Neural cell (in vitro differentiated cells): ENCODE data around the gene SLMAP. TPM values are rescaled to one million over a fixed set of nuclear protein-coding genes. Genes with fewer than 3 reads are reported as not detected.
"Not testable (repeated sequence)": the region's sequence is repeated elsewhere in the genome, so short reads cannot be mapped to it uniquely, and the experiment has no call there.

Source experiments
- H2AFZ ChIP-seq: fragments of 200-600, 300-800 bp; sonication (generic), shearing (Covaris generic); 2 replicates; pipeline ENCODE4 v1.6.0; 2014; ENCODE audit warnings: low read depth, mild to moderate bottlenecking, antibody characterized with exemption, low read length, moderate library complexity
- H3F3A ChIP-seq: fragments of 200-600 bp; shearing (Covaris generic); 2 replicates; pipeline ENCODE4 v1.6.1; 2016; ENCODE audit warnings: mild to moderate bottlenecking, moderate library complexity, mixed read lengths, antibody characterized with exemption, low read length; ENCODE audit not compliant: insufficient read depth, poor library complexity, severe bottlenecking
- H3K27ac ChIP-seq: fragments of 200-600, 300-800 bp; sonication (generic), shearing (Covaris generic); 2 replicates; pipeline ENCODE4 v1.5.1; 2014; ENCODE audit warnings: mild to moderate bottlenecking, low read length, moderate library complexity
- H3K27me3 ChIP-seq: fragments of 300-800, 200-600 bp; sonication (generic), shearing (Covaris generic); 2 replicates; pipeline ENCODE4 v1.6.0; 2014; ENCODE audit warnings: mild to moderate bottlenecking, low read depth, low read length, moderate library complexity; ENCODE audit not compliant: insufficient read depth
- H3K36me3 ChIP-seq: fragments of 300-800, 200-600 bp; sonication (generic), shearing (Covaris generic); 2 replicates; pipeline ENCODE4 v1.5.1; 2014; ENCODE audit warnings: mild to moderate bottlenecking, antibody characterized with exemption, low read length, moderate library complexity; ENCODE audit not compliant: insufficient read depth
- H3K4me2 ChIP-seq: fragments of 300-800, 200-600 bp; sonication (generic), shearing (Covaris generic); 2 replicates; pipeline ENCODE4 v1.6.0; 2014; ENCODE audit warnings: mild to moderate bottlenecking, low read length
- H3K4me3 ChIP-seq: fragments of 300-800, 200-600 bp; sonication (generic), shearing (Covaris generic); 2 replicates; pipeline ENCODE4 v1.5.1; 2014; ENCODE audit warnings: mild to moderate bottlenecking, low read length, moderate library complexity
- H3K79me2 ChIP-seq: fragments of 200-600 bp; shearing (Covaris generic); replicated peaks from 2 replicates; pipeline ENCODE4 v1.6.0; 2014; ENCODE audit warnings: mild to moderate bottlenecking, low read length, moderate library complexity; ENCODE audit not compliant: insufficient read depth
- H3K9ac ChIP-seq: fragments of 300-800, 200-600 bp; sonication (generic), shearing (Covaris generic); 2 replicates; pipeline ENCODE4 v1.6.1; 2016; ENCODE audit warnings: mild to moderate bottlenecking, low read length, mixed read lengths
- H3K9me2 ChIP-seq: fragments of 200-600 bp; shearing (Covaris generic); 2 replicates; pipeline ENCODE4 v1.6.1; 2016; ENCODE audit warnings: mild to moderate bottlenecking, low read length, mixed read lengths; ENCODE audit not compliant: insufficient read depth
- H3K9me3 ChIP-seq: fragments of 200-600, 300-800 bp; sonication (generic), shearing (Covaris generic); 2 replicates; pipeline ENCODE4 v1.6.1; 2016; ENCODE audit warnings: mild to moderate bottlenecking, mixed run types, low read length, moderate library complexity, mixed read lengths
- H4K20me1 ChIP-seq: fragments of 200-600 bp; shearing (Covaris generic); 2 replicates; pipeline ENCODE4 v1.6.1; 2016; ENCODE audit warnings: mild to moderate bottlenecking, mixed run types; ENCODE audit not compliant: insufficient read depth
- EP300 ChIP-seq: fragments of 450-650 bp; conservative IDR thresholded peaks from 2 replicates; pipeline ENCODE4 v1.6.1; 2014; ENCODE audit warnings: antibody characterized with exemption, mild to moderate bottlenecking, moderate library complexity; ENCODE audit not compliant: poor library complexity, severe bottlenecking
- EZH2 ChIP-seq: fragments of 200-600, 300-800 bp; shearing (Covaris generic), sonication (generic); IDR thresholded peaks from 2 replicates; pipeline ENCODE4 v1.6.1; 2014; ENCODE audit warnings: antibody characterized with exemption, low read length, borderline replicate concordance, mild to moderate bottlenecking; ENCODE audit not compliant: insufficient read depth, poor library complexity, severe bottlenecking
- MXI1 ChIP-seq: fragments of 450-650 bp; conservative IDR thresholded peaks from 2 replicates; pipeline ENCODE4 v1.6.1; 2014; ENCODE audit warnings: antibody characterized with exemption, mild to moderate bottlenecking; ENCODE audit not compliant: poor library complexity, severe bottlenecking
- POLR2AphosphoS5 ChIP-seq: IDR thresholded peaks from 2 replicates; pipeline ENCODE4 v1.6.1; 2012
- RAD21 ChIP-seq: fragments of 450-650 bp; conservative IDR thresholded peaks from 2 replicates; pipeline ENCODE4 v1.6.1; 2014; ENCODE audit warnings: antibody characterized with exemption, mild to moderate bottlenecking, moderate library complexity
- SMC3 ChIP-seq: fragments of 450-650 bp; conservative IDR thresholded peaks from 2 replicates; pipeline ENCODE4 v1.6.1; 2014; ENCODE audit warnings: antibody characterized with exemption, mild to moderate bottlenecking, moderate library complexity; ENCODE audit not compliant: poor library complexity
- TAF1 ChIP-seq: IDR thresholded peaks from 2 replicates; pipeline ENCODE4 v1.6.1; 2012; ENCODE audit warnings: low read depth
- polyA plus RNA-seq: library from polyadenylated mRNA; depleted of rRNA; stranded (reverse); fragments of >200 nt; gene quantifications from 2 replicates; pipeline ENCODE4 v1.2.3, GENCODE V29; 2014
- TF ChIP-seq, protein P1 (sequence below): fragments of 450-650 bp; IDR thresholded peaks from 2 replicates; pipeline ENCODE4 v1.5.1; 2014; ENCODE audit warnings: antibody characterized with exemption, mild to moderate bottlenecking, moderate library complexity; ENCODE audit not compliant: poor library complexity, severe bottlenecking
- TF ChIP-seq, protein P2 (sequence below): IDR thresholded peaks from 2 replicates; pipeline ENCODE4 v1.6.1; 2012; ENCODE audit warnings: borderline replicate concordance

The SLMAP gene
- polyA plus RNA-seq, 1 donor from 2014 or later = 42.1 TPM

DNA sequence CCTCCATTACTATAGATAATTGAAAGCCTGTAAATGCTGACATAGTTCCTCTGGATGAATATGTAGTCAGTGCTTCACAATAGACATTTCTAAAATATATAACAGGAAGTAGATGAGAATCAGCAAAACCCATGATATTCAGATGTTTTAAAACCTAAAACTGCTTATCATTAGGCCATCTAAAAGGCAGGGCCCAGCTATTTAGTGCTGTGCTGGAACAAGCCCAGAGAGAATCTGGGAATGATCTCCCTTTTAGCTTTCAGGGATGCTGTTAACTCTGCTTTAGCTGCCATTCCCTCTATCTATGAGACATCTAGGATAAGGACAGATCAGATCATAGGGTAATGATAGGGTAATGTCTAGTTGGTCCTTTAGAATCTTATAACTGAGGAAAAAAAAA is 106.8 kb downstream of the SLMAP start:
- no peak overlapping the region for H3K27ac ChIP-seq

DNA sequence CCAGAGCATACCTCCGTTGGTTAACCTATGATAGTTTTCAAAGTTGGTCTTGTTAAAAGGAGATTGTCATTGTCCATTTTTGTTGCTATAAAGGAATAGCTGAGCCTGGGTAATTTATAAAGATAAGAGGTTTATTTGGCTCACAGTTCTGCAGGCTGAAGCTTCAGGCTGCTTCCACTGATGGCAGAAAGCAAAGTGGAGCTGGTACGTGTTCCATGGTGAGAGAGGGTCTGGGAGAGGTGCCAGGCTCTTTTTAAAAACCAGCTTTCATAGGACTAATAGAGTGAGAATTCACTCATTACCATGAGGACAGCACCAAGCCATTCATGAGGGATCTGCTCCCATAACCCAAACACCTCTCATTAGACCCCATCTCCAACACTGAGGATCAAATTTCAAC is 107.3 kb downstream of the SLMAP start:
- no peak overlapping the region for H3K27ac ChIP-seq
- no peak overlapping the region for H3K9ac ChIP-seq
- H2AFZ ChIP-seq = no peak overlapping the region
- H3K36me3 ChIP-seq = no peaks in the 10 kb centered on the region
- H3K4me3 ChIP-seq = no peak overlapping the region
- no peaks in the 10 kb centered on the region for H3K9me2 ChIP-seq
- TF ChIP-seq EZH2 = no peak
- TF ChIP-seq RAD21 = no peak
- no peak for TF ChIP-seq SMC3
- TF ChIP-seq EP300 = no peak
- TF ChIP-seq POLR2AphosphoS5 = no peak
- no peak for TF ChIP-seq TAF1
- TF ChIP-seq, protein P1, sequence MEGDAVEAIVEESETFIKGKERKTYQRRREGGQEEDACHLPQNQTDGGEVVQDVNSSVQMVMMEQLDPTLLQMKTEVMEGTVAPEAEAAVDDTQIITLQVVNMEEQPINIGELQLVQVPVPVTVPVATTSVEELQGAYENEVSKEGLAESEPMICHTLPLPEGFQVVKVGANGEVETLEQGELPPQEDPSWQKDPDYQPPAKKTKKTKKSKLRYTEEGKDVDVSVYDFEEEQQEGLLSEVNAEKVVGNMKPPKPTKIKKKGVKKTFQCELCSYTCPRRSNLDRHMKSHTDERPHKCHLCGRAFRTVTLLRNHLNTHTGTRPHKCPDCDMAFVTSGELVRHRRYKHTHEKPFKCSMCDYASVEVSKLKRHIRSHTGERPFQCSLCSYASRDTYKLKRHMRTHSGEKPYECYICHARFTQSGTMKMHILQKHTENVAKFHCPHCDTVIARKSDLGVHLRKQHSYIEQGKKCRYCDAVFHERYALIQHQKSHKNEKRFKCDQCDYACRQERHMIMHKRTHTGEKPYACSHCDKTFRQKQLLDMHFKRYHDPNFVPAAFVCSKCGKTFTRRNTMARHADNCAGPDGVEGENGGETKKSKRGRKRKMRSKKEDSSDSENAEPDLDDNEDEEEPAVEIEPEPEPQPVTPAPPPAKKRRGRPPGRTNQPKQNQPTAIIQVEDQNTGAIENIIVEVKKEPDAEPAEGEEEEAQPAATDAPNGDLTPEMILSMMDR = no peak
- TF ChIP-seq MXI1 = no peak
- TF ChIP-seq, protein P2, sequence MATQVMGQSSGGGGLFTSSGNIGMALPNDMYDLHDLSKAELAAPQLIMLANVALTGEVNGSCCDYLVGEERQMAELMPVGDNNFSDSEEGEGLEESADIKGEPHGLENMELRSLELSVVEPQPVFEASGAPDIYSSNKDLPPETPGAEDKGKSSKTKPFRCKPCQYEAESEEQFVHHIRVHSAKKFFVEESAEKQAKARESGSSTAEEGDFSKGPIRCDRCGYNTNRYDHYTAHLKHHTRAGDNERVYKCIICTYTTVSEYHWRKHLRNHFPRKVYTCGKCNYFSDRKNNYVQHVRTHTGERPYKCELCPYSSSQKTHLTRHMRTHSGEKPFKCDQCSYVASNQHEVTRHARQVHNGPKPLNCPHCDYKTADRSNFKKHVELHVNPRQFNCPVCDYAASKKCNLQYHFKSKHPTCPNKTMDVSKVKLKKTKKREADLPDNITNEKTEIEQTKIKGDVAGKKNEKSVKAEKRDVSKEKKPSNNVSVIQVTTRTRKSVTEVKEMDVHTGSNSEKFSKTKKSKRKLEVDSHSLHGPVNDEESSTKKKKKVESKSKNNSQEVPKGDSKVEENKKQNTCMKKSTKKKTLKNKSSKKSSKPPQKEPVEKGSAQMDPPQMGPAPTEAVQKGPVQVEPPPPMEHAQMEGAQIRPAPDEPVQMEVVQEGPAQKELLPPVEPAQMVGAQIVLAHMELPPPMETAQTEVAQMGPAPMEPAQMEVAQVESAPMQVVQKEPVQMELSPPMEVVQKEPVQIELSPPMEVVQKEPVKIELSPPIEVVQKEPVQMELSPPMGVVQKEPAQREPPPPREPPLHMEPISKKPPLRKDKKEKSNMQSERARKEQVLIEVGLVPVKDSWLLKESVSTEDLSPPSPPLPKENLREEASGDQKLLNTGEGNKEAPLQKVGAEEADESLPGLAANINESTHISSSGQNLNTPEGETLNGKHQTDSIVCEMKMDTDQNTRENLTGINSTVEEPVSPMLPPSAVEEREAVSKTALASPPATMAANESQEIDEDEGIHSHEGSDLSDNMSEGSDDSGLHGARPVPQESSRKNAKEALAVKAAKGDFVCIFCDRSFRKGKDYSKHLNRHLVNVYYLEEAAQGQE = no peak
- no peaks in the 10 kb centered on the region for H3K79me2 ChIP-seq
- H3K27me3 ChIP-seq = no peaks in the 10 kb centered on the region
- no peak overlapping the region for H3K4me2 ChIP-seq
- H3K9me3 ChIP-seq = no peaks in the 10 kb centered on the region
- no peaks in the 10 kb centered on the region for H3F3A ChIP-seq
- H4K20me1 ChIP-seq = no peaks in the 10 kb centered on the region

More for the DNA sequence above, 106.8 kb downstream of the SLMAP start:
- H3K9me2 ChIP-seq = no peaks in the 10 kb centered on the region
- H3K9me3 ChIP-seq = no peaks in the 10 kb centered on the region
- H3K4me2 ChIP-seq = no peak overlapping the region
- no peaks in the 10 kb centered on the region for H3K36me3 ChIP-seq
- no peaks in the 10 kb centered on the region for H3K79me2 ChIP-seq
- H3F3A ChIP-seq = no peaks in the 10 kb centered on the region
- no peak overlapping the region for H2AFZ ChIP-seq
- H3K27me3 ChIP-seq = no peaks in the 10 kb centered on the region
- no peaks in the 10 kb centered on the region for H4K20me1 ChIP-seq
- TF ChIP-seq EZH2 (no peak), RAD21 (no peak), POLR2AphosphoS5 (no peak), TAF1 (no peak)
- no peak overlapping the region for H3K4me3 ChIP-seq
- H3K9ac ChIP-seq = no peak overlapping the region

DNA sequence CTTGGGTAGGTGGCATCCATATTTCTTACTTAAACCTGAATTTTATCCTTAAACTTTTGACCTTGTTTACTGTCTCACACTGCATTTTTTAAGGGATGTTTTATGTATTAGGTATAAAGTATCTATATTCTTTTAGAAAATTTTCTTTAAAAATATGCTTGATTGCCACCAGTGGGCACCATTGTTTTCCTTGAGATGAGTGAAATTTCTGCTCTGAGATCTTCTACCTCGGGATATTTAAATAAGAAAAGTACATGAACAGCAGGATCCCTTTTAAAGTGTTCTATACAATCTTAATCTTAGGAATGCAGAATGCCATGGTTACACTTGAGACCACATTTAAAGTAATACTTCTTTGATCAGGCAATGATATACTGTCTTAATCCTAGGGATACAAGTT is 108.7 kb downstream of the SLMAP start:
- Histone ChIP-seq H3K9me2 (no peaks in the 10 kb centered on the region), H4K20me1 (no peaks in the 10 kb centered on the region), H3K4me3 (no peak overlapping the region), H3K9me3 (no peaks in the 10 kb centered on the region), H3K79me2 (no peaks in the 10 kb centered on the region), H2AFZ (no peak overlapping the region), H3K27ac (no peak overlapping the region), H3F3A (no peaks in the 10 kb centered on the region), H3K27me3 (no peaks in the 10 kb centered on the region), H3K4me2 (no peak overlapping the region), H3K36me3 (no peaks in the 10 kb centered on the region), H3K9ac (no peak overlapping the region)
- TF ChIP-seq EZH2 (no peak), SMC3 (no peak), RAD21 (no peak), TAF1 (no peak)

DNA sequence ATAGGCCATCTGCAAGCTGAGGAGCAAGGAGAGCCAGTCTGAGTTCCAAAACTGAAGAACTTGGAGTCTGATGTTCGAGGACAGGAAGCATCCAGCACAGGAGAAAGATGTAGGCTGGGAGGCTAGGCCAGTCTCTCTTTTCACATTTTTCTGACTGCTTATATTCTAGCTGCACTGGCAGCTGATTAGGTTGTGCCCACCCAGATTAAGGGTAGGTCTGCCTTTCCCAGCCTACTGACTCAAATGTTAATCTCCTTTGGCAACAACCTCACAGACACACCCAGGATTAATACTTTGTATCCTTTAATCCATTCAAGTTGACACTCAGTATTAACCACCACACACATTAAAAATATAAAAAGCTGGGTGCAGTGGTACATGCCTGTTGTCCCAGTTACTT is 113.0 kb downstream of the SLMAP start:
- not testable (repeated sequence) for H3K27me3 ChIP-seq, H3K79me2 ChIP-seq, H3K9me2 ChIP-seq, H3F3A ChIP-seq, H3K36me3 ChIP-seq, H3K4me3 ChIP-seq, H3K4me2 ChIP-seq, H3K9me3 ChIP-seq, H3K9ac ChIP-seq, H3K27ac ChIP-seq, H4K20me1 ChIP-seq, H2AFZ ChIP-seq
